GM18907 (cell line): ENCODE data around the gene PLGRKT.
"Not testable (repeated sequence)": the region's sequence is repeated elsewhere in the genome, so short reads cannot be mapped to it uniquely, and the experiment has no call there.

Experiments used
- ATAC-seq: cut with Tn5 transposase; IDR thresholded peaks from one replicate; pipeline ENCODE4 v1.9.1; 2021; ENCODE audit warnings: mild to moderate bottlenecking, moderate library complexity; ENCODE audit not compliant: unreplicated experiment

PLGRKT gene

GRCh38 chr9:5433328-5433727 lies 4.4 kb downstream of the PLGRKT start:
- not testable (repeated sequence) for ATAC-seq

- not testable (repeated sequence) for ATAC-seq
These were observed 4.8 kb downstream of the PLGRKT start for GRCh38 chr9:5432890-5433289.

GRCh38 chr9:5430912-5431311 lies 6.8 kb downstream of the PLGRKT start:
- no peak for ATAC-seq

GRCh38 chr9:5429873-5430564 lies 7.7 kb downstream of the PLGRKT start:
- no peak for ATAC-seq

- ATAC-seq = no peak
These were observed 8.8 kb downstream of the PLGRKT start for GRCh38 chr9:5428794-5429528.

- ATAC-seq = no peak
These were observed 9.6 kb downstream of the PLGRKT start for GRCh38 chr9:5428172-5428571.

- ATAC-seq = no peak
These were observed 10.7 kb downstream of the PLGRKT start for GRCh38 chr9:5427005-5427404.

- ATAC-seq = no peak
These were observed 12.6 kb downstream of the PLGRKT start for GRCh38 chr9:5425006-5425628.

GRCh38 chr9:5422276-5422675 lies 15.4 kb downstream of the PLGRKT start:
- no peak for ATAC-seq

GRCh38 chr9:5421163-5421562 lies 16.6 kb downstream of the PLGRKT start:
- no peak for ATAC-seq

- ATAC-seq = no peak
These were observed 17.7 kb downstream of the PLGRKT start for GRCh38 chr9:5419987-5420386.

GRCh38 chr9:5418481-5418880 lies 19.2 kb downstream of the PLGRKT start:
- ATAC-seq = no peak

GRCh38 chr9:5416953-5417352 lies 20.8 kb downstream of the PLGRKT start:
- no peak for ATAC-seq

GRCh38 chr9:5408596-5408995 lies 29.1 kb downstream of the PLGRKT start:
- no peak for ATAC-seq

GRCh38 chr9:5402217-5402616 lies 35.5 kb downstream of the PLGRKT start:
- ATAC-seq = no peak

GRCh38 chr9:5397547-5397946 lies 40.2 kb downstream of the PLGRKT start:
- ATAC-seq = not testable (repeated sequence)

GRCh38 chr9:5395428-5395827 lies 42.3 kb downstream of the PLGRKT start:
- ATAC-seq = no peak

GRCh38 chr9:5393976-5394375 lies 43.7 kb downstream of the PLGRKT start:
- ATAC-seq = not testable (repeated sequence)

- ATAC-seq = no peak
These were observed 44.2 kb downstream of the PLGRKT start for GRCh38 chr9:5393497-5393896.

GRCh38 chr9:5392285-5392684 lies 45.4 kb downstream of the PLGRKT start:
- no peak for ATAC-seq

- peak; percentile 84 for ATAC-seq
These were observed 48.5 kb downstream of the PLGRKT start for GRCh38 chr9:5389109-5389732.
